ENCODE results near the gene ZFAND3.

ZFAND3 gene

GRCh38 chr6:37862430-37862829 is 42.9 kb downstream of the ZFAND3 start:
- TF ChIP-seq CTCF (IDR thresholded peaks at IDR 0.05), result no peak
- DNase-seq (ENCODE audit: low spot score), result no peak
- no peak overlapping the region for H3K27ac ChIP-seq
- no peak overlapping the region for H3K4me3 ChIP-seq

GRCh38 chr6:37862992-37863391 is 43.5 kb downstream of the ZFAND3 start:
- TF ChIP-seq CTCF (IDR thresholded peaks at IDR 0.05), result no peak
- no peak for DNase-seq (ENCODE audit: low spot score)
- Histone ChIP-seq H3K27ac (no peak overlapping the region), H3K4me3 (no peak overlapping the region)

- DNase-seq (ENCODE audit: low spot score), result no peak
- TF ChIP-seq CTCF (IDR thresholded peaks at IDR 0.05), result no peak
- Histone ChIP-seq H3K27ac (no peak overlapping the region), H3K4me3 (no peak overlapping the region)
These were observed 44.7 kb downstream of the ZFAND3 start for GRCh38 chr6:37864250-37864649.

GRCh38 chr6:37865504-37865903 is 46.0 kb downstream of the ZFAND3 start:
- no peak overlapping the region for H3K27ac ChIP-seq
- no peak for DNase-seq (ENCODE audit: low spot score)
- no peak for TF ChIP-seq CTCF (IDR thresholded peaks at IDR 0.05)
- H3K4me3 ChIP-seq, result no peak overlapping the region

- no peak overlapping the region for H3K27ac ChIP-seq
- no peak overlapping the region for H3K4me3 ChIP-seq
- no peak for TF ChIP-seq CTCF (IDR thresholded peaks at IDR 0.05)
- DNase-seq (ENCODE audit: low spot score), result no peak
These were observed 47.3 kb downstream of the ZFAND3 start for GRCh38 chr6:37866590-37867507.

GRCh38 chr6:37867756-37868446 is 48.4 kb downstream of the ZFAND3 start:
- DNase-seq (ENCODE audit: low spot score), result no peak
- no peak for TF ChIP-seq CTCF (IDR thresholded peaks at IDR 0.05)
- no peak overlapping the region for H3K27ac ChIP-seq
- no peak overlapping the region for H3K4me3 ChIP-seq
